Colonic mucosa (tissue), 4 donors: Measurements from ENCODE around the gene GALNT14. TPM values are rescaled to one million over a fixed set of nuclear protein-coding genes. Genes with fewer than 3 reads are reported as not detected.

Experiments used
- DNase-seq: peaks from one replicate; pipeline ENCODE4 v3.0.0-alpha.2; 2020
- H3K27ac ChIP-seq: fragments of 200-600 bp; one replicate; pipeline ENCODE4 v1.8.0; 2021
- H3K27me3 ChIP-seq: fragments of 200-600 bp; one replicate; pipeline ENCODE4 v1.8.0; 2021
- H3K36me3 ChIP-seq: fragments of 200-600 bp; one replicate; pipeline ENCODE4 v1.8.0; 2021
- H3K4me1 ChIP-seq: fragments of 200-600 bp; one replicate; pipeline ENCODE4 v1.8.0; 2021; ENCODE audit warnings: mild to moderate bottlenecking
- H3K4me3 ChIP-seq: fragments of 200-600 bp; one replicate; pipeline ENCODE4 v1.8.0; 2021
- H3K9ac ChIP-seq, 2 donors: one replicate each; pipeline ENCODE4 v1.7.0; 2013; ENCODE audit warnings: control low read depth in 2 of 2, low read depth in 2 of 2, low read length in 2 of 2
- H3K9me3 ChIP-seq: fragments of 200-600 bp; one replicate; pipeline ENCODE4 v1.8.0; 2021
- intact Hi-C: fragments of 100-400 bp; cut with DNase I; formaldehyde crosslinking; loops from one replicate; pipeline ENCODE4 v1.14.1; 2022
- total RNA-seq, 2 donors: library from RNA; stranded (reverse); fragmentation: NEBNext Ultra II Directional in 1 of 2; extraction: Animal tissue kit (Norgen Biotek cat#: 25700) in 1 of 2; gene quantifications; one replicate each; pipeline ENCODE4 v1.2.1, GENCODE V29; 2021
- TF ChIP-seq, protein P1 (sequence below): fragments of 200-600 bp; IDR thresholded peaks from one replicate; pipeline ENCODE4 v1.8.0; 2022; ENCODE audit warnings: antibody characterized with exemption, mild to moderate bottlenecking
- donor health status: healthy.
- donor health status: DM: no; HTN: no; CAD: no.
- donor health status: DM: no; HTN: no; CAD: no.

Gene GALNT14
- total RNA-seq, 2 donors from 2014 or later = 0.15 to 0.45 TPM

DNA sequence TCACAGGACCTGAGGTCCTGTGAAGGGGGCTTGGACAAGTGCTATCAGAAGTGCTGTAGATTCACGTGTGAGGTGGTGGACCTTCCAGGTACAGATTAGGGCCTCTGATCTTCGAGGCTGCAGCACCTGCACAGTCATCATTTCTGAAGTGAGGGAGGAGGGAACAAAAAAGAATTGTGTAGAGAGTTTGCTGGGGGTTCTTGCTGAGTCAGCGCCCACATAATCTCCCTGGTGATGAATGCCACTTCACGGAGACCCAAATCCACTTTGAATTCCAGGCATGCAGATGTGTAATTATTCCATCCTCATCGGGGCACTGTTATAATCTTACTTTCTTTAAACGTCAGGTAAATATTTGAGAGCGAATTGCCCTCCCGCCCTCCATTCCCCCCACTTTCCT, 202.4 kb downstream of the GALNT14 start:
- H3K4me1 ChIP-seq = no peaks in the 10 kb centered on the region
- intact Hi-C loops = no loop called here
- no peaks in the 10 kb centered on the region for H3K9me3 ChIP-seq

DNA sequence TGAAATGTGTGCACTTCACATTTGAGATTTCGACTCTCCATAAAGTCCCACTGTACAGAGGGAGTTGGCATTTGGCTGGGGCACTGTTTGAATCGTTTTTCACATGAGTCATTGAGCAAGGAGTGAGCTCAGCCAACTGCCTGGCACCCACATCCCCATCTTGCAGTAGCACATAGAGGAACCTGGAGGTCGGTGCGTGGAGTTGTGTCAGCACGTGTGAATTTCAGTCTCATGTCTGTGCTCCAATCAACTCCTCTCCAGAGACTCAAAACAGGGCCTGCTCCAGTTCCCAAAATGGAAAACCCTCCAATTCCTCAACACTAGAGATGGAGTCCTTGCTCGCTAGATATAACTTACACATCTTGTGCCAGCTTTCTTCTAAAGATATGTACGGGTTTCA, 204.2 kb downstream of the GALNT14 start:
- Histone ChIP-seq H3K9me3 (no peaks in the 10 kb centered on the region), H3K4me3 (no peak overlapping the region), H3K4me1 (no peaks in the 10 kb centered on the region), H3K27ac (no peak overlapping the region), H3K27me3 (no peaks in the 10 kb centered on the region), H3K9ac (no peak overlapping the region), H3K36me3 (no peaks in the 10 kb centered on the region)
- no peak for DNase-seq
- TF ChIP-seq, protein P1, sequence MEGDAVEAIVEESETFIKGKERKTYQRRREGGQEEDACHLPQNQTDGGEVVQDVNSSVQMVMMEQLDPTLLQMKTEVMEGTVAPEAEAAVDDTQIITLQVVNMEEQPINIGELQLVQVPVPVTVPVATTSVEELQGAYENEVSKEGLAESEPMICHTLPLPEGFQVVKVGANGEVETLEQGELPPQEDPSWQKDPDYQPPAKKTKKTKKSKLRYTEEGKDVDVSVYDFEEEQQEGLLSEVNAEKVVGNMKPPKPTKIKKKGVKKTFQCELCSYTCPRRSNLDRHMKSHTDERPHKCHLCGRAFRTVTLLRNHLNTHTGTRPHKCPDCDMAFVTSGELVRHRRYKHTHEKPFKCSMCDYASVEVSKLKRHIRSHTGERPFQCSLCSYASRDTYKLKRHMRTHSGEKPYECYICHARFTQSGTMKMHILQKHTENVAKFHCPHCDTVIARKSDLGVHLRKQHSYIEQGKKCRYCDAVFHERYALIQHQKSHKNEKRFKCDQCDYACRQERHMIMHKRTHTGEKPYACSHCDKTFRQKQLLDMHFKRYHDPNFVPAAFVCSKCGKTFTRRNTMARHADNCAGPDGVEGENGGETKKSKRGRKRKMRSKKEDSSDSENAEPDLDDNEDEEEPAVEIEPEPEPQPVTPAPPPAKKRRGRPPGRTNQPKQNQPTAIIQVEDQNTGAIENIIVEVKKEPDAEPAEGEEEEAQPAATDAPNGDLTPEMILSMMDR = no peak
- intact Hi-C loops = no loop called here

More for the DNA sequence above, 202.4 kb downstream of the GALNT14 start:
- Histone ChIP-seq H3K27me3 (no peaks in the 10 kb centered on the region), H3K27ac (no peak overlapping the region), H3K36me3 (no peaks in the 10 kb centered on the region), H3K4me3 (no peak overlapping the region), H3K9ac (no peak overlapping the region)
- no peak for DNase-seq
- TF ChIP-seq, protein P1 = no peak

DNA sequence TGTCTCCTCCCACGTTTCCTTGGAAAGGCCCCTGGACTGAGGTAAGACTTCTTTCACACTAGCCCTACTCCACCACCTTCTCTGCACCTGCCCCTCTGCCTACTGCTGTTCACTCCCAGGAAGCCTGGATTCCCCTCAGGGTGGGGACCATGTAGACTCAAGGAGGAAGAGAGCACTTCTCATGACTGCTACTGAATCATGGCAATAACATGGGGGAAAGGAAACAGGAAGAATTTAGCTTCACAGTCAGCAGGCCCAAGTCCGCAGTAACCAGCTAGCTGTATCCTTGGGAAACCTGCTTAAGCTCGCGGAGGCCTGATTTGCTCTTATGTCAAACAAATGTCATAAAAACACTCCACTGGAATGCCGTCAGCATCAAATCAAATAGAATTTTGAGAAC, 204.7 kb downstream of the GALNT14 start:
- Histone ChIP-seq H3K4me3 (no peak overlapping the region), H3K27ac (no peak overlapping the region), H3K9me3 (no peaks in the 10 kb centered on the region), H3K9ac (no peak overlapping the region), H3K4me1 (no peaks in the 10 kb centered on the region), H3K27me3 (no peaks in the 10 kb centered on the region), H3K36me3 (no peaks in the 10 kb centered on the region)
- no peak for DNase-seq
- intact Hi-C loops = no loop called here
- TF ChIP-seq, protein P1 = no peak

DNA sequence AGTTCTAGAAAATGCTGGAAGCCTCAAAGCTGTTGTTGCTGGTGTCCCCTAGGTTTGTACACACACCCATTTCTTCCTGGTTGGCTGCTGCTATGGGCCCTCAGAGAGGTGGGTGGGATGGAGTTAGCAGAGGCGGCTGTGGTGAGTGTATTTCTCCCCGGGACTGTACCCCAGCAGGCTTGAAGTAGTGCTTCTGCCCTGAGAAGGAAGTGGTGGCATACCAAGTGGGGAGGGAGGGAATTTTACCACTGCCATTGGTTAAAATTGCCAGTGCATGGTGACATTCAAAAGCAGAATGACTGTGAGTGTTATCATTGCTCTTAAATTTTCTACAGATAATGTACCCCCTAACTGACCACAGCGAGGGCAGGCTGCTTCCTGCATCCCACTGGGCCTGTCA, 205.4 kb downstream of the GALNT14 start:
- Histone ChIP-seq H3K4me3 (no peak overlapping the region), H3K27me3 (no peaks in the 10 kb centered on the region), H3K9ac (no peak overlapping the region), H3K4me1 (no peaks in the 10 kb centered on the region), H3K9me3 (no peaks in the 10 kb centered on the region), H3K27ac (no peak overlapping the region), H3K36me3 (no peaks in the 10 kb centered on the region)
- DNase-seq = no peak
- TF ChIP-seq, protein P1 = no peak
- intact Hi-C loops = no loop called here

DNA sequence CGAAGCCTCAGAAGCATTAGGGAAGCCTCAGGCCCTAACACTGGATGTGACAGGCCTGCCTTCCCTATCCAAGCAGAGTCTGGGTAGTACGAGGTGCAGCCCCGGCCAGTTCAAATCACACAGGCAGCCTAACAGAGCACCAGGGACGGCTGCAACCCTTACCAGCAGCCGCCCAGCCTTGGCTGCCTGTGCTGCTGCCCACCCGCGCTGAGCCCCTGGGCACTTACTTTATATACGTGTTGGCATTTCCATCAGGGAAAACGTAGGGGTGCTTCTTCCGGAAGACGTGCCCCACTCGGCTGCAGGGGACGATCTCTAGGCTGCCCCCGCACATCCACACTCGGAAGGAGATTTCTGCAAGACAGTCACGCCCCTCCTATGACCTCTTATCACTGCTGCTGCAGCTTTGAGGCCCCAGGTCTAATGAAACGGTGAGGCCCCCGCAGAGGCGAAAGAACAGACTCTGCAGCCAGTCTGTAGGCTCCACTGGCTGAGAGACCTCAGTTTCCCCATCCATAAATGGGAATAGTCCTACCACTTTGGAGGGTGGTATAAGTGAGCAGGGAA, 206.3 kb downstream of the GALNT14 start:
- Histone ChIP-seq H3K27ac (no peak overlapping the region), H3K9me3 (no peaks in the 10 kb centered on the region), H3K36me3 (no peaks in the 10 kb centered on the region), H3K4me3 (no peak overlapping the region), H3K27me3 (no peaks in the 10 kb centered on the region), H3K4me1 (no peaks in the 10 kb centered on the region), H3K9ac (no peak overlapping the region)
- TF ChIP-seq, protein P1 = no peak
- DNase-seq = no peak
- intact Hi-C loops = no loop called here
